ENCODE results near the gene FGF7. TPM values are rescaled to one million over a fixed set of nuclear protein-coding genes. Genes with fewer than 3 reads are reported as not detected.

The FGF7 gene
- total and polyA plus RNA-seq, 3 donors from 2014 or later: 1.6 to 3.2 (median 2.8) TPM

- TF ChIP-seq POLR2A (IDR thresholded peaks at IDR 0.05): no peak
- TF ChIP-seq CTCF (IDR thresholded peaks at IDR 0.05): no peak
- DNase-seq: no peak
- intact Hi-C loops (cut with DNase I; ENCODE audit: low total_unique reads): no loop called here
- H3K4me1 ChIP-seq: no peaks in the 10 kb centered on the region
- H3K27me3 ChIP-seq: no peaks in the 10 kb centered on the region
- H3K36me3 ChIP-seq (ENCODE audit: low read depth, missing control alignments): no peaks in the 10 kb centered on the region
- no peaks in the 10 kb centered on the region for H3K9me3 ChIP-seq
- H3K27ac ChIP-seq: no peak overlapping the region
- no peak overlapping the region for H3K4me3 ChIP-seq
- 54 to 65% methylated on average over 1 of the region's 1 CpG for WGBS, 2 donors
These were observed 1.9 kb downstream of the FGF7 start for GRCh38 chr15:49424954-49425353.

- intact Hi-C loops (cut with DNase I; ENCODE audit: low total_unique reads): no loop called here
- no peak overlapping the region for H3K27ac ChIP-seq
- no peak for TF ChIP-seq POLR2A (IDR thresholded peaks at IDR 0.05)
- no peak for TF ChIP-seq CTCF (IDR thresholded peaks at IDR 0.05)
These were observed 4.3 kb downstream of the FGF7 start for GRCh38 chr15:49427372-49427771.

GRCh38 chr15:49428409-49429095 is 5.5 kb downstream of the FGF7 start:
- Histone ChIP-seq H3K4me1 (no peaks in the 10 kb centered on the region), H3K27ac (no peak overlapping the region), H3K9me3 (no peaks in the 10 kb centered on the region), H3K4me3 (no peak overlapping the region), H3K36me3 (ENCODE audit: low read depth, missing control alignments) (no peaks in the 10 kb centered on the region), H3K27me3 (no peaks in the 10 kb centered on the region)
- TF ChIP-seq CTCF (IDR thresholded peaks at IDR 0.05): no peak
- no peak for TF ChIP-seq POLR2A (IDR thresholded peaks at IDR 0.05)
- WGBS, 2 donors: 72 to 76% methylated on average over 5 of the region's 5 CpGs
- DNase-seq: no peak
- intact Hi-C loops (cut with DNase I; ENCODE audit: low total_unique reads): no loop called here

More at GRCh38 chr15:49427372-49427771, 4.3 kb downstream of the FGF7 start:
- Histone ChIP-seq H3K27me3 (no peaks in the 10 kb centered on the region), H3K4me1 (no peaks in the 10 kb centered on the region), H3K36me3 (ENCODE audit: low read depth, missing control alignments) (no peaks in the 10 kb centered on the region), H3K4me3 (no peak overlapping the region), H3K9me3 (no peaks in the 10 kb centered on the region)
- DNase-seq: no peak

DNA sequence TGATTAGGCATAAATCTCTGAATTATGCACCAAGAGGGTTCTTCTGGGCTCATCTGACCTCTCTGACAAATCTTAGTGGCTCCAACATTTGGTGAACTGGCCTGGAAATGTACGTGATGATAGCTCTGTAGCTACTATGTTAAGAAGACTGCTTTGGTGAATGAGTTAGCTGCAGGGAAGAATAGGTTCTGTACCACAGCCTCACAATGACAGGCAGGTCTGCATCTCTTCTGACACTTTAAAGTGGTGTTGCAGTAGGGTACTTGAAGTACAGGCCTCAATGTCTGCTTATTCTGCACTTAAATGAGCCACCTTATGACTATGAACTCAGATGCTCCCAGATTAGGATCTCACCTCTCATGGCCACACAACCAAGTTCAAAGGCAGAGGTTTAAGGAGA is 7.0 kb downstream of the FGF7 start:
- H3K4me1 ChIP-seq: no peaks in the 10 kb centered on the region
- WGBS, 2 donors: 90 to 92% methylated on average over 1 of the region's 1 CpG
- no peak for DNase-seq
- H3K4me3 ChIP-seq: no peak overlapping the region
- H3K9me3 ChIP-seq: no peaks in the 10 kb centered on the region
- H3K27me3 ChIP-seq: no peaks in the 10 kb centered on the region
- H3K36me3 ChIP-seq (ENCODE audit: low read depth, missing control alignments): no peaks in the 10 kb centered on the region
- intact Hi-C loops (cut with DNase I; ENCODE audit: low total_unique reads): no loop called here
- no peak overlapping the region for H3K27ac ChIP-seq
- TF ChIP-seq POLR2A (IDR thresholded peaks at IDR 0.05): no peak
- TF ChIP-seq CTCF (IDR thresholded peaks at IDR 0.05): no peak

DNA sequence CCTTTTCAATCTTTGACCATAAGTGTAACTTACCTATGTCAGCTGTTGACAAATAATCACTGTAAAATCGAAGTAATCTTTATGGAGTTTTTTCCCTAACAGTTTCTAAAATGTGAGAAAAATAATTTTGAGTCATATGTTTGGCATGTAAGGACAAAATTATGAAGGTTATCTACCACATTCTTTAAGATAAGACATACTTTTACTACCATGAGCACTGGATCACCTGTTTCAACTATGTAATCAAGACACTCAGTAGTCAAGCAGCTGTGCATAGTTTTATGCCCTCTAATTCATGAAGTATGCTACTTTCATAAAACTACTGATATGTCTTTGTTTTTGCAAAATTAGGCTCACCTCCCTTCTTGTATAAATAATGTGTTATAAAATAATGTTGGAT is 12.1 kb downstream of the FGF7 start:
- H3K36me3 ChIP-seq (ENCODE audit: low read depth, missing control alignments): no peaks in the 10 kb centered on the region
- no peaks in the 10 kb centered on the region for H3K27me3 ChIP-seq
- no peak for TF ChIP-seq POLR2A (IDR thresholded peaks at IDR 0.05)
- no peak for TF ChIP-seq CTCF (IDR thresholded peaks at IDR 0.05)
- 81 to 89% methylated on average over 1 of the region's 1 CpG for WGBS, 2 donors
- intact Hi-C loops (cut with DNase I; ENCODE audit: low total_unique reads): no loop called here
- no peak overlapping the region for H3K27ac ChIP-seq
- H3K4me1 ChIP-seq: no peaks in the 10 kb centered on the region
- DNase-seq: no peak
- no peak overlapping the region for H3K4me3 ChIP-seq
- no peaks in the 10 kb centered on the region for H3K9me3 ChIP-seq

All from testis (tissue), 3 donors.